ENCODE results near the gene GATA6.

GRCh38 chr18:22250026-22250425 lies 80.6 kb downstream of the GATA6 start:
- TF ChIP-seq GATAD2A (CRISPR knock-in tag; IDR thresholded peaks at IDR 0.05) (no peak), CTCF (CRISPR knock-in tag; IDR thresholded peaks at IDR 0.05) (no peak), HIVEP1 (CRISPR knock-in tag; IDR thresholded peaks at IDR 0.05) (no peak), SP2 (CRISPR knock-in tag; IDR thresholded peaks at IDR 0.05) (no peak), HNRNPLL (IDR thresholded peaks at IDR 0.05; ENCODE audit: low read depth, low read length, poor library complexity, severe bottlenecking) (no peak), ZNF3 (CRISPR knock-in tag; IDR thresholded peaks at IDR 0.05) (no peak), FOXA1 (IDR thresholded peaks at IDR 0.05) (no peak), FOXA1 (CRISPR knock-in tag; IDR thresholded peaks at IDR 0.05) (no peak), YY1 (IDR thresholded peaks at IDR 0.05; ENCODE audit: insufficient read depth, insufficient replicate concordance, low read depth, low read length) (no peak), ZBTB1 (CRISPR knock-in tag; IDR thresholded peaks at IDR 0.05; ENCODE audit: borderline replicate concordance) (no peak), PITX1 (CRISPR knock-in tag; IDR thresholded peaks at IDR 0.05) (no peak), ZNF577 (CRISPR knock-in tag; IDR thresholded peaks at IDR 0.05; ENCODE audit: borderline replicate concordance, low read depth) (no peak), HCFC1 (IDR thresholded peaks at IDR 0.05; ENCODE audit: low read depth, low read length) (no peak)
- TF ChIP-seq, protein P1, sequence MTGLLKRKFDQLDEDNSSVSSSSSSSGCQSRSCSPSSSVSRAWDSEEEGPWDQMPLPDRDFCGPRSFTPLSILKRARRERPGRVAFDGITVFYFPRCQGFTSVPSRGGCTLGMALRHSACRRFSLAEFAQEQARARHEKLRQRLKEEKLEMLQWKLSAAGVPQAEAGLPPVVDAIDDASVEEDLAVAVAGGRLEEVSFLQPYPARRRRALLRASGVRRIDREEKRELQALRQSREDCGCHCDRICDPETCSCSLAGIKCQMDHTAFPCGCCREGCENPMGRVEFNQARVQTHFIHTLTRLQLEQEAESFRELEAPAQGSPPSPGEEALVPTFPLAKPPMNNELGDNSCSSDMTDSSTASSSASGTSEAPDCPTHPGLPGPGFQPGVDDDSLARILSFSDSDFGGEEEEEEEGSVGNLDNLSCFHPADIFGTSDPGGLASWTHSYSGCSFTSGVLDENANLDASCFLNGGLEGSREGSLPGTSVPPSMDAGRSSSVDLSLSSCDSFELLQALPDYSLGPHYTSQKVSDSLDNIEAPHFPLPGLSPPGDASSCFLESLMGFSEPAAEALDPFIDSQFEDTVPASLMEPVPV (CRISPR knock-in tag; IDR thresholded peaks at IDR 0.05) = no peak
